Heart left ventricle (tissue), 16 donors: ENCODE measurements around the gene PCSK5. TPM values are rescaled to one million over a fixed set of nuclear protein-coding genes. Genes with fewer than 3 reads are reported as not detected.

Source experiments
- ATAC-seq, 4 donors: fragments of 200-7000 bp; cut with Tn5 transposase; one replicate each; pipeline ENCODE4 v1.9.1; 2020 to 2022; ENCODE audit warnings: moderate library complexity in 4 of 4, mild to moderate bottlenecking in 3 of 4, moderate number of reproducible peaks in 1 of 4
- DNase-seq, 5 donors: peaks; one replicate each; pipeline ENCODE4 v3.0.0-alpha.2; 2020
- H3K27ac ChIP-seq, 12 donors: fragments of 200-600 bp; sonication (generic) in 4 of 12; one replicate each; pipeline versions ENCODE4 v1.5.0 to v1.8.0; 2016 to 2022; ENCODE audit warnings: mild to moderate bottlenecking in 2 of 12
- H3K27me3 ChIP-seq, 9 donors: fragments of 200-600 bp; sonication (generic) in 2 of 9; one replicate each; pipeline versions ENCODE4 v1.5.1 to v1.8.0; 2016 to 2022; ENCODE audit warnings: mild to moderate bottlenecking in 3 of 9
- H3K36me3 ChIP-seq, 9 donors: fragments of 200-600 bp; sonication (generic) in 2 of 9; one replicate each; pipeline versions ENCODE4 v1.5.0 to v1.8.0; 2018 to 2022; ENCODE audit warnings: mild to moderate bottlenecking in 2 of 9
- H3K4me1 ChIP-seq, 12 donors: fragments of 200-600 bp; sonication (generic) in 4 of 12; one replicate each; pipeline versions ENCODE4 v1.5.0 to v1.8.0; 2016 to 2022; ENCODE audit warnings: mild to moderate bottlenecking in 3 of 12
- H3K4me3 ChIP-seq, 12 donors: fragments of 200-600 bp; sonication (generic) in 4 of 12; one replicate each; pipeline versions ENCODE4 v1.5.0 to v1.8.0; 2017 to 2022; ENCODE audit warnings: mild to moderate bottlenecking in 9 of 12, moderate library complexity in 4 of 12
- H3K9me3 ChIP-seq, 12 donors: fragments of 200-600 bp; sonication (generic) in 4 of 12; one replicate each; pipeline versions ENCODE4 v1.5.0 to v1.8.0; 2016 to 2022; ENCODE audit warnings: mild to moderate bottlenecking in 1 of 12
- POLR2A ChIP-seq, 2 donors: fragments of 450-650 bp; IDR thresholded peaks; one replicate each; pipeline ENCODE4 v1.6.1; 2017; ENCODE audit warnings: antibody characterized with exemption in 2 of 2, mild to moderate bottlenecking in 2 of 2, moderate library complexity in 2 of 2
- WGBS, 4 donors: extraction: QIAGEN DNeasy Blood & Tissue Kit in 2 of 4; methylation state at CpG; one replicate each; pipeline versions ENCODE4 v1.1.5 to v1.1.7; 2013 to 2018; 5-methylcytosine and 5-hydroxymethylcytosine counted together
- intact Hi-C, 10 donors: fragments of 100-400 bp; cut with DNase I; formaldehyde crosslinking; loops; one replicate each; pipeline versions ENCODE4 v1.11.1 to v1.14.2; 2022
- polyA plus RNA-seq, 2 donors: library from polyadenylated mRNA; stranded (reverse); fragments of 200-250 nt; gene quantifications; one replicate each; pipeline ENCODE4 v1.2.3, GENCODE V29; 2013
- total RNA-seq, 9 donors: library from RNA; depleted of rRNA in 2 of 9; stranded (reverse); fragments of >200 nt in 2 of 9; fragmentation: NEBNext Ultra II Directional in 3 of 9; extraction: Animal tissue kit (Norgen Biotek cat#: 25700) in 3 of 9; gene quantifications; one replicate each; pipeline versions ENCODE4 v1.1.0 to v1.2.4, GENCODE V29; 2016 to 2023
- TF ChIP-seq, protein P1 (sequence below), 12 donors: fragments of 200-600 bp; sonication (generic) in 4 of 12; IDR thresholded peaks; one replicate each; pipeline versions ENCODE4 v1.5.0 to v1.8.0; 2018 to 2022; ENCODE audit warnings: antibody characterized with exemption in 12 of 12, mild to moderate bottlenecking in 5 of 12
- donor health status: ischemic (EF 13 %, LVEDD 7.1; RV severe dilation, severe dysfunction).
- donor health status: healthy with polysubstance abuse.
- donor health status: DM: no; HTN: yes; CAD: no.
- donor health status: DM: no; HTN: no; CAD: no.
- donor health status: ischemic (EF 25% LVEDD 6.9; RV normal size, moderate dysfunction).
- donor health status: ischemic (EF 25% LVEDD 5.7; RV mildly dilated, moderate dysfunction).
- donor health status: healthy.
- donor health status: DM: yes; HTN: yes; CAD: no.
- donor health status: ischemic (EF 35%, LVEDD 5.7; RV mildly dilated, moderate dysfunction).
- donor health status: nonischemic (EF 11% LVEDD 7.7; RV severe dilation, severe dysfunction).
- donor health status: DM: yes; HTN: yes; CAD: no.
- donor health status: PGD.
- donor health status: ischemic (EF 29% LVEDD 5.4; RV normal size, mild dysfunction).
- donor health status: nonischemic (EF 23%, LVEDD 6.1; RV moderate dilation, normal function).

Gene PCSK5
- total and polyA plus RNA-seq, 11 donors = 1.3 to 13.6 (median 5.9) TPM

DNA sequence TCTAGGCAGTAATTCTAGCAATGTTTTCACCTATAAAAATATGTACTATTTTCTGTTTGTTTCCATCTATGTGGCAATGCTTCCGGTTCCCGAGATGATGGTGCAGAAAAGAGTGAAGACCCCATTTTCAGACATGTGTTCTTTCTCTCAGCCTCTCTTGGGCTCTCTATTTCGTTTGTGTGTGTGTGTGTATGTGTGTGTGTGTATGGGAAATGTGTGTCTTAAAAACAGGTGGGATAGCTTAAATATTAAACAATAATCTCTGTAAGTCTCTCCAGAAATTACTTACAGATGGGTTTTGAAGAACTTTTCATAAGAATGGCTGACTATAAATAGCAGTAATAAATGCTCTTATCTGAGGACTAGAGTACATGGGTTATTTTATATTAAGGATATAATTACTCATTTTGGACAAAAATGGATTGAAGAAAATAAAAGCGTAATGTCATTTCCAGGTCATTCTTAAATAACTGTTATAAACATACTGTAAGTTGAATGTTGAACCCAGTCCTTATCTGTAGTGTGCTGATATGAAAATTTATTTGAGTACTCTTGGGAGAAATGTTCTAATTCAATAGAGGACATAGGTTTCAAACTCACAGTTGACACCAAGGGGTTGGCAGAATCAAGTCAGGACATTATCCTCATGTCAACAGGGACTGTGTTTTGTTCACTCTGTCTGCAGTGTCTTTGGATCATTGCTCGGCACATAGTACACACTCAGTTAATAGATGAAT, 31.1 kb downstream of the PCSK5 start:
- Histone ChIP-seq H3K36me3 (no peaks in the 10 kb centered on the region), H3K4me3 (no peak overlapping the region), H3K9me3 (peaks cover 0 to 12% (median 0%) of the 10 kb centered on the region in 12 donors), H3K27me3 (no peaks in the 10 kb centered on the region), H3K4me1 (no peaks in the 10 kb centered on the region), H3K27ac (no peak overlapping the region)
- TF ChIP-seq, protein P1, sequence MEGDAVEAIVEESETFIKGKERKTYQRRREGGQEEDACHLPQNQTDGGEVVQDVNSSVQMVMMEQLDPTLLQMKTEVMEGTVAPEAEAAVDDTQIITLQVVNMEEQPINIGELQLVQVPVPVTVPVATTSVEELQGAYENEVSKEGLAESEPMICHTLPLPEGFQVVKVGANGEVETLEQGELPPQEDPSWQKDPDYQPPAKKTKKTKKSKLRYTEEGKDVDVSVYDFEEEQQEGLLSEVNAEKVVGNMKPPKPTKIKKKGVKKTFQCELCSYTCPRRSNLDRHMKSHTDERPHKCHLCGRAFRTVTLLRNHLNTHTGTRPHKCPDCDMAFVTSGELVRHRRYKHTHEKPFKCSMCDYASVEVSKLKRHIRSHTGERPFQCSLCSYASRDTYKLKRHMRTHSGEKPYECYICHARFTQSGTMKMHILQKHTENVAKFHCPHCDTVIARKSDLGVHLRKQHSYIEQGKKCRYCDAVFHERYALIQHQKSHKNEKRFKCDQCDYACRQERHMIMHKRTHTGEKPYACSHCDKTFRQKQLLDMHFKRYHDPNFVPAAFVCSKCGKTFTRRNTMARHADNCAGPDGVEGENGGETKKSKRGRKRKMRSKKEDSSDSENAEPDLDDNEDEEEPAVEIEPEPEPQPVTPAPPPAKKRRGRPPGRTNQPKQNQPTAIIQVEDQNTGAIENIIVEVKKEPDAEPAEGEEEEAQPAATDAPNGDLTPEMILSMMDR (IDR thresholded peaks at IDR 0.05) = no peak
- DNase-seq = no peak
- WGBS, 4 donors = 66 to 80% (median 78%) methylated on average over 5 of the region's 5 CpGs
- intact Hi-C loops = loop anchor here in 1 of 10 donors (10.0 kb wide), 1 partner anchor 57 kb away; no protein-coding TSS in a partner anchor
- ATAC-seq = no peak

DNA sequence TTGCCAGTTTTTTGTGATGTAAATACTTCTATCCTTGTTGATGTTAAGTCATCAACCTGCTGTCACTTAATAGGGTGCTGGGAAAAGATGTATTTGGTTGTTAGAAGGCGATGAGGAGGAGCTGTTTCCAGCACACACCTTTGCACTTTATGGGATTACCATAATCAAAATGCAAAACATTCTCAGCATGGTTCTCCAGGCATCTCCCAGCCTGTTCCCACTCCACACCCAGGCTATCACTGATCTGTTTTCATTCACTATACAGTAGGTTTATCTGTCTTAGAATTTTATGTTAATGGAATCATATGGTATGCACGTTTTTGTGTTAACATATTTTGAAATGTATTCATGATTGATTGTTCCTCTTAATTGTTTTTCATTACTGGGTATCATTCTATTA, 35.9 kb downstream of the PCSK5 start:
- no peaks in the 10 kb centered on the region for H3K36me3 ChIP-seq
- H3K27ac ChIP-seq = no peak overlapping the region
- TF ChIP-seq POLR2A (IDR thresholded peaks at IDR 0.05) = no peak
- TF ChIP-seq, protein P1 (IDR thresholded peaks at IDR 0.05) = no peak
- no peak for ATAC-seq
- H3K27me3 ChIP-seq = no peaks in the 10 kb centered on the region
- H3K9me3 ChIP-seq = peaks cover 0 to 12% (median 0%) of the 10 kb centered on the region in 12 donors
- peaks cover 0 to 14% (median 0%) of the 10 kb centered on the region in 12 donors for H3K4me1 ChIP-seq
- 62 to 72% (median 64%) methylated on average over 2 of the region's 2 CpGs for WGBS, 4 donors
- H3K4me3 ChIP-seq = no peak overlapping the region
- intact Hi-C loops = loop anchor here in 1 of 10 donors (10.0 kb wide), 1 partner anchor 62 kb away; no protein-coding TSS in a partner anchor
- DNase-seq = no peak

DNA sequence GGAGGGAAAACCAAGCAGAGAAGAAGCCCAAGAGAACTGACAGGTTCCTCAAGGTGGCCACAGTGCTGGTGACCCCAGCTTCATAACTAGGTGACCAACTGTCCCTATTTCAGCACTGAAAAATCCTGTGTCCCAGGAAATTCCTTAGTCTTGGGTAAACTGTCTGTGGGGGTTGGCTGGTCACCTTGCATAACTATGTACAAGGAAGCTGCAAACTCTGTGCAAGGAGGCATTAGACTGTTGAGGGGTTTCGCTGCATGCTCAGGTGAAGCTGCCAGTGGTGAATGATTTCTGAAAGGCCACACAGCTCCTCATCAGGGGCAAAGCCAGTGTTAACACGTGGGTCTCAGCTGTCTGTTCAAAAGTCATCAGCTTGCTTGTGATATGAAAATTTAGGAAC, 36.9 kb downstream of the PCSK5 start:
- H3K27me3 ChIP-seq = no peaks in the 10 kb centered on the region
- 71 to 86% (median 79%) methylated on average over 2 of the region's 2 CpGs for WGBS, 4 donors
- H3K36me3 ChIP-seq = no peaks in the 10 kb centered on the region
- no peak overlapping the region for H3K4me3 ChIP-seq
- H3K4me1 ChIP-seq = peaks cover 0 to 16% (median 0%) of the 10 kb centered on the region in 12 donors
- ATAC-seq (no peak), DNase-seq (no peak)
- H3K27ac ChIP-seq = no peak overlapping the region
- intact Hi-C loops = loop anchor here in 1 of 10 donors (10.0 kb wide), 1 partner anchor 63 kb away; no protein-coding TSS in a partner anchor
- H3K9me3 ChIP-seq = peaks cover 0 to 12% (median 0%) of the 10 kb centered on the region in 12 donors
- TF ChIP-seq POLR2A (IDR thresholded peaks at IDR 0.05) = no peak
- TF ChIP-seq, protein P1 (IDR thresholded peaks at IDR 0.05) = no peak

DNA sequence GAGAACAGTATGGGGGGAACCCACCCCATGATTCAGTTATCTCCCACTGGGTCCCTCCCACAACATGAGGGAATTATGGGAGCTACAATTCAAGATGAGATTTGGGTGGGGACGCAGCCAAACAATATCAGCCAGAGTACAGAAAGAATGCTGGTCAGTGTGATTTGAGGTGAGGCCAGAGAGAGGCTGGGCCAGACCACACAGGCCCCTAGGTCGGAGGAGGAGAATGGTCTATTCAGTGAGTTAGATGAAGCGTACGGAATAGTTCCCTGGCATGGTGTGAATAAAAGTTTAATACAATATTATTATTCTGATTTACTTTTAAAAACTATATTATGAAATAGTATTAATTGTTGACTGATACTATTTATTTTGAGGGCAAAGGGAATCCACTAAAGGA, 39.7 kb downstream of the PCSK5 start:
- Histone ChIP-seq H3K4me1 (peaks cover 0 to 16% (median 0%) of the 10 kb centered on the region in 12 donors), H3K27ac (peak overlapping the region in 1 of 12 donors; percentile 51), H3K9me3 (no peaks in the 10 kb centered on the region), H3K4me3 (no peak overlapping the region), H3K36me3 (peaks cover 0 to 17% (median 0%) of the 10 kb centered on the region in 9 donors), H3K27me3 (no peaks in the 10 kb centered on the region)
- DNase-seq = no peak
- no peak for ATAC-seq
- intact Hi-C loops = loop anchor here in 1 of 10 donors (10.0 kb wide), 1 partner anchor 55 kb away; no protein-coding TSS in a partner anchor
- no peak for TF ChIP-seq POLR2A (IDR thresholded peaks at IDR 0.05)
- TF ChIP-seq, protein P1 (IDR thresholded peaks at IDR 0.05) = no peak
- 90 to 96% (median 93%) methylated on average over 4 of the region's 4 CpGs for WGBS, 4 donors
